Stromal cell of bone marrow (primary cell): ENCODE data around the gene ADCY9.
"Not testable (repeated sequence)": the region's sequence is repeated elsewhere in the genome, so short reads cannot be mapped to it uniquely, and the experiment has no call there.

Source experiments
- DNase-seq: peaks from one replicate; pipeline ENCODE4 v3.0.0-alpha.2; 2012; ENCODE audit warnings: low read depth

Gene ADCY9

GRCh38 chr16:4093495-4094126, 22.6 kb downstream of the ADCY9 start:
- DNase-seq, result no peak

- DNase-seq, result no peak
These were observed 23.5 kb downstream of the ADCY9 start for GRCh38 chr16:4092547-4093265.

GRCh38 chr16:4091240-4092012, 24.8 kb downstream of the ADCY9 start:
- no peak for DNase-seq

- DNase-seq, result no peak
These were observed 25.8 kb downstream of the ADCY9 start for GRCh38 chr16:4090351-4090851.

GRCh38 chr16:4089811-4090301, 26.4 kb downstream of the ADCY9 start:
- no peak for DNase-seq

GRCh38 chr16:4089251-4089810, 26.9 kb downstream of the ADCY9 start:
- no peak for DNase-seq

- no peak for DNase-seq
These were observed 28.2 kb downstream of the ADCY9 start for GRCh38 chr16:4087990-4088577.

- DNase-seq, result no peak
These were observed 28.9 kb downstream of the ADCY9 start for GRCh38 chr16:4087099-4087885.

GRCh38 chr16:4086153-4086552, 30.1 kb downstream of the ADCY9 start:
- no peak for DNase-seq

GRCh38 chr16:4085405-4085970, 30.8 kb downstream of the ADCY9 start:
- no peak for DNase-seq

- DNase-seq, result no peak
These were observed 32.8 kb downstream of the ADCY9 start for GRCh38 chr16:4083347-4083870.

- DNase-seq, result no peak
These were observed 33.7 kb downstream of the ADCY9 start for GRCh38 chr16:4082474-4083044.

GRCh38 chr16:4081521-4082021, 34.7 kb downstream of the ADCY9 start:
- DNase-seq, result no peak

- DNase-seq, result no peak
These were observed 35.2 kb downstream of the ADCY9 start for GRCh38 chr16:4081047-4081446.

- no peak for DNase-seq
These were observed 39.0 kb downstream of the ADCY9 start for GRCh38 chr16:4077174-4077649.

- no peak for DNase-seq
These were observed 40.7 kb downstream of the ADCY9 start for GRCh38 chr16:4075534-4075933.

GRCh38 chr16:4073150-4073549, 43.1 kb downstream of the ADCY9 start:
- not testable (repeated sequence) for DNase-seq

GRCh38 chr16:4071686-4072561, 44.3 kb downstream of the ADCY9 start:
- no peak for DNase-seq

- DNase-seq, result no peak
These were observed 45.3 kb downstream of the ADCY9 start for GRCh38 chr16:4070936-4071335.
